ENCODE measurements around the gene SSBP3.

- TF ChIP-seq CTCF (IDR thresholded peaks at IDR 0.05) = no peak
- no peak for TF ChIP-seq POLR2A (IDR thresholded peaks at IDR 0.05)
- TF ChIP-seq EP300 (IDR thresholded peaks at IDR 0.05) = no peak
Measured at GRCh38 chr1:54259546-54260140, 146.6 kb downstream of the SSBP3 start.
